ENCODE data around the gene ADH1A.
"Not testable (repeated sequence)": the region's sequence is repeated elsewhere in the genome, so short reads cannot be mapped to it uniquely, and the experiment has no call there.

Gene ADH1A

GRCh38 chr4:99329876-99330275 is 39.1 kb upstream of the ADH1A start:
- no peak for TF ChIP-seq CTCF (IDR thresholded peaks at IDR 0.05; ENCODE audit: insufficient read depth, low read length, poor library complexity, severe bottlenecking)
- Histone ChIP-seq H3K36me3 (ENCODE audit: control insufficient read depth, insufficient read depth, low read length) (no peaks in the 10 kb centered on the region), H3K4me3 (replicated peaks; ENCODE audit: low read depth, low read length) (no peak overlapping the region), H3K27me3 (replicated peaks; ENCODE audit: control insufficient read depth, insufficient read depth, low read length) (no peaks in the 10 kb centered on the region)
- DNase-seq (ENCODE audit: extremely low read depth, insufficient read length), result no peak

DNA sequence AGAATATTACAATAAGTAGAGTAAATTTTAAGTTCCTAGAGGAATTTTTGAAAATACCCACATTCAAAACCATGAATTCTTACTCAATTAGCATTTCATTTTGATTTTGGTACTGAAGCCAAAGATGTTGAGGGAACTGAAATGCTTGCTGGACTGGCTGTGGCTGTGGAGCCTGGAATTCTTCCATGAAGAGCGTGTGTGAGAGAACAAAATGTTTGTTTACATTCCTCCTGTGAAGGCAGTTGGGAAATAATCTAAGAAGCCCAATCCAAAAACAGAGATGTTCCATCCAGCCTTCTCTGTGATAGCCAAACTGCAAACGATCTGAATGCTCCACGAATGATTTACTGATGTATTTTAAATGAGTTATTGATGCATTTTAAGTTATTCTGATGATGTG is 34.2 kb upstream of the ADH1A start:
- DNase-seq (ENCODE audit: extremely low read depth, insufficient read length), result no peak

GRCh38 chr4:99324361-99324760 is 33.6 kb upstream of the ADH1A start:
- H3K36me3 ChIP-seq (ENCODE audit: control insufficient read depth, insufficient read depth, low read length), result no peaks in the 10 kb centered on the region
- no peak for DNase-seq (ENCODE audit: extremely low read depth, insufficient read length)
- TF ChIP-seq CTCF (IDR thresholded peaks at IDR 0.05; ENCODE audit: insufficient read depth, low read length, poor library complexity, severe bottlenecking), result no peak
- H3K27me3 ChIP-seq (replicated peaks; ENCODE audit: control insufficient read depth, insufficient read depth, low read length), result no peaks in the 10 kb centered on the region
- no peak overlapping the region for H3K4me3 ChIP-seq (replicated peaks; ENCODE audit: low read depth, low read length)

More for the DNA sequence above, 34.2 kb upstream of the ADH1A start:
- Histone ChIP-seq H3K36me3 (ENCODE audit: control insufficient read depth, insufficient read depth, low read length) (no peaks in the 10 kb centered on the region), H3K4me3 (replicated peaks; ENCODE audit: low read depth, low read length) (no peak overlapping the region), H3K27me3 (replicated peaks; ENCODE audit: control insufficient read depth, insufficient read depth, low read length) (no peaks in the 10 kb centered on the region)
- TF ChIP-seq CTCF (IDR thresholded peaks at IDR 0.05; ENCODE audit: insufficient read depth, low read length, poor library complexity, severe bottlenecking), result no peak

DNA sequence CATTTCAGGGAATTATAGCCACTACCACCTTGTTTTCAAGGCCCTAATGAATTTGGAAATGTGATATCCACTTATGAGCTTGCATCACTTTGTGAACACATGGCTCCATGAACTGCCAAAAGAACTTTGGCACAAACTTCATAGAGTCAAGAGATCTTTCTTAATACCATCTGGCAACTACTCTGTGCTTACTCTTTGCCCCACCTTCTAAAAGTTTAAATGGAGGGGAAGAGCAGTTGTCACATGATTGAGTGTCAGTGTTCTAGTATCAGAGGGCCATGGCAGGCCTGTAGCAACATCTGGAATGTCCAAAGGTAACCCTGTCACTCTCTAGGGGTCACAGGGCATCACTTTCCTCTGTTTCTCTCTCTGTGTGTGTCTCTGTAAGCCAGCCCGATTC is 33.0 kb upstream of the ADH1A start:
- Histone ChIP-seq H3K4me3 (replicated peaks; ENCODE audit: low read depth, low read length) (no peak overlapping the region), H3K36me3 (ENCODE audit: control insufficient read depth, insufficient read depth, low read length) (no peaks in the 10 kb centered on the region), H3K27me3 (replicated peaks; ENCODE audit: control insufficient read depth, insufficient read depth, low read length) (no peaks in the 10 kb centered on the region)
- TF ChIP-seq CTCF (IDR thresholded peaks at IDR 0.05; ENCODE audit: insufficient read depth, low read length, poor library complexity, severe bottlenecking), result no peak
- no peak for DNase-seq (ENCODE audit: extremely low read depth, insufficient read length)

DNA sequence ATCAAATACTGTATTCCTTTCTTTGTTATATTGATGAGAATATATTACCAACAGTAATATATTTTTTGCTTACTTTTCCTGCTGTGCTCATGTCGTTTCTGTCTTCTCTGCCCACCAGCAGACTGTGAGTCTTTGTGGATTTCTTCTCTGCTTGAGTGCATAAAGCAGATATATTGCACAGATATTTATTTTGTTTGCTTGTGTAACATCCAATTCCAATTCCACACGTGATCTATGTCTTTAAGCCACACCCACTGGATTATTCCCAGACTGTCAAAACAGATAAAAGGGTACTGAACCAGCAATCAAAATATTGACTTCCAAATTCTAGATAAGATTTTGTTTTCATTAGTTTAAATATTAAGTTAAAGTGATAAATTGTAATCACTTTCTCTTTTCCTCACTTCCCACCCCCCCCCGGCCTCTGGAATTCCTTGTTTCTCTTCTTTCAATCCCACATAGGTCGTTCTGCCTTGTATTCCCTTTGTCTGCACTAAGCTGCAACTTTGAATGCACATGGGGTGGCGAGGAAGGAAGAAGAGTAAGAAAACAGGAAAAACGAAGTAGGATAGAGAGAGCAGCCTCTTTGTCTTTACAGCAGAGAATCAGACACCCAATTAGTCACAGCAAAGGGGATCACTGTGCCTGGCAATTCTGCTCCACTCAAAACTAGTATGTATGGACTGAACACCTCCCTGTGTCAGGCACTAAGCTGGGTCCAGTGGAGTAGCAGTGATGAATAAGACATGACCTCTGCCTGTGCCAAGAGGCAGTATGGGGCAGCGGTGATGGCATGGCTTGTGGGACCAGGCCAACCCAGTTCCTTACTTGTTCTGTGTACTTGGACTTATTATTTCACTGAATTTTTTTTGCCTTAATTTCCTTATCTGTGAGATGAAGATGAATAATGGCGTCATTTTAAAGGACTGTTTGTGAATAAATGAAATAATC is 30.7 kb upstream of the ADH1A start, which contains the start of gene ADH1B:
ADH1B (minus strand) TSS at position 161 of the 951 bp plus-strand sequence; CDS start at position 91, 70 bp downstream.
- H3K27me3 ChIP-seq (replicated peaks; ENCODE audit: control insufficient read depth, insufficient read depth, low read length), result no peaks in the 10 kb centered on the region

GRCh38 chr4:99317811-99318210 is 27.0 kb upstream of the ADH1A start:
- not testable (repeated sequence) for H3K27me3 ChIP-seq (replicated peaks; ENCODE audit: control insufficient read depth, insufficient read depth, low read length); H3K36me3 ChIP-seq (ENCODE audit: control insufficient read depth, insufficient read depth, low read length); DNase-seq (ENCODE audit: extremely low read depth, insufficient read length); H3K4me3 ChIP-seq (replicated peaks; ENCODE audit: low read depth, low read length)

More for the DNA sequence above, 30.7 kb upstream of the ADH1A start, which contains the start of gene ADH1B:
- no peak within 1 kb of the TSS for H3K4me3 ChIP-seq (replicated peaks; ENCODE audit: low read depth, low read length)
- TF ChIP-seq CTCF (IDR thresholded peaks at IDR 0.05; ENCODE audit: insufficient read depth, low read length, poor library complexity, severe bottlenecking), result no peak
- no peaks in the 10 kb centered on the region for H3K36me3 ChIP-seq (ENCODE audit: control insufficient read depth, insufficient read depth, low read length)
- DNase-seq (ENCODE audit: extremely low read depth, insufficient read length), result no peak

Data from GM06990 (cell line).